HG02763 (cell line): ENCODE data around the gene PPP1R15B.

ENCODE experiments used
- ATAC-seq: cut with Tn5 transposase; IDR thresholded peaks from one replicate; pipeline ENCODE4 v1.9.1; 2021; ENCODE audit warnings: mild to moderate bottlenecking, moderate library complexity; ENCODE audit not compliant: unreplicated experiment

The PPP1R15B gene

DNA sequence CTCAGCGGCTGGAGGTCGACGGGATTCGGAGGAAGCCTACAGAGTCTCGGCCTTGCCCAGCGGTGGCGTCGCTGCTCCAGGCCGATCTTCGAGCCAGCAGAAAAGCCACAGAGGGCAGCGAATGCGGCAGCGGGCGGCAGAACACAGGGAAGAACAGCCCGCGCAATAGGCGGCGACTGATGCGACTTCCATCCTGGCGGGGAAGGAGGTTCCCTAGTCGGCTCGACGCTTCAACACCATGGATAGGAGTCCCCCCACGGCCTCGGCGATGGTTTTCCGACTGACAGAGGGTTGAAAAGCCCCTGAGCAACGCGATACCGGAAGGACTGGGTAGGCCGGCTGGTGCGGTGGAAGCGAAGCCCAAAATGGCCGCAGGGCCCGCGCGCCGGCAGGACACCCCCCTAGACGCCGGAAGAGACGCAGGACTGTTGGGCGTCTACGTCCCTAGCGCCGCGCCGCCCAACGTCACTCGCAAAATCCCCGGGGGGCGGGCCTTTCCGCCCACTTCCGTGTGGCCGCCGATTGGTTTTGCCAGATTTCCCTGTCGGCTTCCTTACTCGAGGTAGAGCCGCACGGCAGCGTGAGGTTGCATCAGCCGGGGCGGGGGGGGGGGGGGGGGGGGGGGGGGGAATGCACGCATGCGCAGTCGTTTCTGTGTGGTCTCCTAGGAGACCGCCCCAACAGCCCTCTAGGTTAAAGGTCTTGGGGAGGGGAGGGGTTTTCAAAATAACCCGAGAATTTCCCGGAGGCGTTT is at the start of gene PPP1R15B:
Gene PPP1R15B, minus strand, starts transcription at position 367 of the 754 bp plus-strand sequence. CDS start 406 bp downstream, outside the sequence.
- peak; percentile 93 for ATAC-seq

GRCh38 chr1:204460346-204460745 is 48.7 kb upstream of the PPP1R15B start:
- ATAC-seq = no peak

- no peak for ATAC-seq
Observed at GRCh38 chr1:204459706-204460105, 48.1 kb upstream of the PPP1R15B start.

DNA sequence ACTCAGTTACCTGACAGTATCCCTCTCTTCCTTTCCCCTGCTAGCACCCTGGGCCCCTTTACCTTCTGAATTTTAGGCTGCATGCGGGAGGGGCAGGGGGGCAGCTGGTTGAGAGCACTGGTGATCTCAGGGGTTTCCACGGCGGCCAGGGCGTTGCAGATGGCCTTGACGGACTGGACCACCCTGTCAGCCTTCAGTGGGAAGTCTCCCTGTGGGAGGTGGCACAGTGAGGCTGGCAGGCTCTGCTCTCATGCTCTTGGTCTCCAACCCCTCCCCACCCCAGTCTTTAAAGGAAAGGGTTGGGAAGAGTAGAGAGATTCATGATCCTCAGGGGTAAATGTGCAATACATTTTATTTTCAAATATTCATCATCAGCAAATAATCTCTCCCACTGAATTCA is 46.0 kb upstream of the PPP1R15B start:
- ATAC-seq = no peak

- ATAC-seq = no peak
Observed at GRCh38 chr1:204456826-204457442, 45.3 kb upstream of the PPP1R15B start.

GRCh38 chr1:204455831-204456145 is 44.2 kb upstream of the PPP1R15B start:
- no peak for ATAC-seq

DNA sequence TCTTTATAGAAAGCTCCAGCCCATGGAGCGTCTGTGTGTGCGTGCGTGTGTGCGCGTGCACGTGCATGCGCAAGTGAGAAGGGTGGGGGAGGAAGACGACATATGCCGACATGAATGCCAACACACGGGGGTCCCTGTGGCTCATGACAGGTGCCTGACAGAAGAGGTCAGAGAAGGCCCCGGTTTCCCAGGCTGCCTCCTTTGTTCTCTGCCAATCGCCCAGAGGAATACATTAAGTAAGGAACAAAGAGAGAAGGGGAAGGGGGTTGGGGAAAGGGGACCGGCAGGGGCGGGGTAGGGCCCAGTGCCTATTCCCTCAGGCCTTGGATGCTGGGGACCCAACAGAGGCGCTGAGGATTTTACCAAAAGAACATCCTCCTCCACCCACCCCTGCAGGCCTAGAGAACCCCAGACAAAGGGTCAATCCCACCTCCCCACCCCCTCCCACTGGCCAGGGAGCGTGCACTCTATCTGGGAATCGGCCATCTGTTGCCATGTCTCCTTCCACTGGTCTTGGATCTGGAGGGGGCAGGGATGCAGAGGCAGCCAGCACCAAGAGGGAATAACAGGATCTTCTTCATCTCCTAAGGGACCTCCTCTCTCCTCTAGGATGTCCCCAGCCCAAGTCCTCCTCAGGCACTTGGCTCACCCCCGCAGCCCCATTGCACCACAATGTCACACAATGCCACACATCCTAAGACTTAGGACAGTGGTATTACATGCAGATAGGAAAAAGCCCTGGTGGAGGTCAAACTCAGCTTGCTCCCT is 43.6 kb upstream of the PPP1R15B start:
- no peak for ATAC-seq

DNA sequence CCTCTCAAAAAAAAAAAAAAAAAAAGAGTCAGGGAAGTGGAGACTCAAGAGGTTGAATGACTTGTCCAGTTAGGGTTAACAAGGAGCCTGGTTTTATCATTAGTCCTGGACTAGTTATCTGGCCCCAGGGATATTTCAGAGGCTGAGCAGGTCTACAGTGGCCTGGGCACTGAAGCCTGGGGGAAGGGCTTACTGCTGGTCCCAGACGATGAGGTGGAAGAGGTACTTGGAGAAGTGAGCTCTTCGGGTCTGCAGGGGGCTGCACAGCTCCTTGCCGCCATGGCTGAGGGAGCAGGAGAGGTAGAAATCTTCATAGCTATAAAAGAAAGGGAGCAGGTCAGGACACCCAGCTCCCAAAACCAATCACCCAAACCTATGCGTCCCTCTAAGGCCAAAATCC is 42.9 kb upstream of the PPP1R15B start:
- ATAC-seq = no peak

GRCh38 chr1:204453141-204453772 is 41.6 kb upstream of the PPP1R15B start:
- peak; percentile 63 for ATAC-seq

DNA sequence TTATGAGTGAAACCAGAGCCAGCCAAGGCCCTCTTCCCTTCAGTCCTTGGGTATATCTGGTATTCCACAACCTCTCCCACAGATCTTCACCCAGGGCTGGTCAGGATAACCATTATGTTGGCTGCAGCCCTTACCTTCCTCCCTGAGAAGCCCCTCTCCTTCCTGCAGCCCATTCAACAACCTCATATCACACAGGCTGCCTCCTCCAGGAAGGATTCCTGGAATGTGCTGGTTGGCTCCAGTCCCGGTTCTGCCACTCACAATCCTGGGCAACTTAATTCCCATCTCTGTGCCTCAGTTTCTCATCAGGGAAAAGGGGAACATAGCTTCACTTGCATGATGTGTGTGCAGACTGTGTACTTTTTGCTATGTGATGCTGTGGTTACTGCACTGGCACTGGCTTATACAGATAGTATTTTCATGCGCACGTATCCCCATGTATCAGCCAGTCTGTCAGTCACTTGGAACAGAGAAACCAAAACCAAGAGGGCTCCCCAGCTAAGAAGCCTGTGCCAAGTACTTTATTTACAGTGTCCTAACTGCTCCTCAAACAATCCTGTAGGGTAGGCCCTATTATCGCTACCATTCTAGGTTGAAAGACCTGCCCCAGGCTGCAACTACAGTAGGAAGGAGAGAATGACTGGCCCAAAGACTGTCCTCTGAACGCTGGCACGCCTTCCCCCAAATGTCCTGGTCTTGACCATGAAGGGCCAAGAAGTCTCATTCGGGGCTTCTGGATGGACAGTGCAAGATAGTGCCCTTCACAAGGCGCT is 39.9 kb upstream of the PPP1R15B start:
- no peak for ATAC-seq

DNA sequence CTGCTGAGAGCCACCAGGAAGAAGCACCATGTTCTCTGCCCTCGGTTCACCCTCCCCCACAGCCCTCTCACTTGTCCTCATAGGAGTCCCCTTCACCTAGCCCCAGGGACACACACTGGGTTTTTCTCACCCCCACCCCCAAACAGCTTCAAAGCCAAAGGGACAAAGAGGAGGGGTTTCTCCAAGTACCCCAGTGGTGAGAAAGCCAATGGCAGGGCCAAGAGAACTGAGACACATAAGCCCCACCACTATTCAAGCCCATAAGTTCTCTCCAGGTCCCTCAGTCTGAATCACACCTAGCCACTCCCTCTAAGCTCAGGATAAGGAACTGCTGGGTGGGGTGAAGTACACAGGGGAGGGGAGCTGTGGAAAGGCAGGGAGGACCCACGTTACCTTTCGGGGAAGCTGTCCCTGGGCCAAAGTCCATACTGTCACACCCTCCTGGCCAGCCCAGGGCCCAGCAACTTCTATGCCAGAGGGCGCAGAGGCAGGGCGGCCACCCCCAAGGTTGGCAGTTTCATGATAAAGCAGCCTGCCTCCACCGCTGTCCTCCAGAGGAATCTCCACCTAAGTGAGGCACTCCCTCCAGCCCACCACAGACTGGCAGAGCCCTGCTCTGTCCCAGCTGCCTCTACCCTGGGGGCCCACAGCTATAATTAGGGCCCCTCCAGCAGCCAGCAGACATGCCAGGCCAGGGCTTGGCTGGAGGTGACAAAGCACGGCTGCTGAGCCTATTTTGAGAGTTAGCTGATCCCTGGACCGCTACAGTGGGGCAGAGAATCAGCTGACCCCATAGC is 39.0 kb upstream of the PPP1R15B start:
- no peak for ATAC-seq

DNA sequence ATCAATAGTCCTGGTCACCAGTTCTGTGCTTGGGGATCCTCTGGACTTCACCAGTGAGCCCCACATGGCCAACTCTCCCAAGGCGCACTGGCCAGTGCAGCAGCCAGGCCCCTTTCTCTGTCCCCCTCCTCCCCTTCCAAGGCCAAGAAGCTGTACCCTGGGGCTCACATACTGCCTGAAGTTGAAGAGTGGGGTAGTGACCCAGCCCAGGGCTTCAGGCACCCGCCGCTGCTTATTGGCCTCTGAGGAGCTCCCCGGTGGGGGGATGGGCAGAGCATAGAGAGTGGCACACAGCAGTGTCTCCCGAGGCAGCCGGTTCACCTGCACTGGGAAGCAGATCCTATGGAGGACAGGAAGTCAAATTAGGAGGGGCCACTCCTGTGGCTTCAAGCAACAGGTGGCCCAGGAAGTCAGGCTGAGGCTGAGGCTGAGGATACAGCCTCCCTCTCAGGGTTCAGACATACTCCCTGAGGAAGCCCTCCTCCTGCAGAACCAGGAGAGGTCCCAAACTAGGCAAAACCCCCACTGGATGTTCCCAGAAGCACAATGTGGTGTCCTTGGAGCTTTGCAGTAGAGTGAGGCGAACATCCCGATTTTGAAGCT is 38.2 kb upstream of the PPP1R15B start:
- ATAC-seq = no peak

- ATAC-seq = no peak
Observed at GRCh38 chr1:204448991-204449677, 37.5 kb upstream of the PPP1R15B start.

GRCh38 chr1:204448344-204448964 is 36.8 kb upstream of the PPP1R15B start:
- no peak for ATAC-seq

GRCh38 chr1:204447736-204448135 is 36.1 kb upstream of the PPP1R15B start:
- no peak for ATAC-seq

DNA sequence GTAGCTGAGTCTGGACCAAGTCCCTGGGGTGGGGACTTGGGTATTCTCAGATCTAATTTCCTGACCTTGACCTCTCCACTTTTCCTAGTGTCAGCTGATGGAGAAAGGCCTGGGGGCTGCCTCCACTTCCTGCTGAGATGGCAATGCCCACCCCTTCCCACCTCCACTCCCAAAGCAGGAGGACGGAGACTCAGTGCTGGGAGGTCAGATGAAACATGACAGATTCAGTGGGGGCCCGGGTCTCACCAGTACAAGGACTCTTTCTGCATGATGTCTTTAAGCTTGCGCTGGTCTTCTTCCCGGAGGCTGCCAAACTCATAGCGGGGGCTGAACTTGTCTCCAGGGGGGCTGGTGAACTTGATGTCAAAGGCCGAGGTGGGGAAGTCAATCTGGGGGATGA is 35.6 kb upstream of the PPP1R15B start:
- ATAC-seq = no peak

- peak; percentile 59 for ATAC-seq
Observed at GRCh38 chr1:204446413-204447111, 34.9 kb upstream of the PPP1R15B start.

- ATAC-seq = peak; percentile 9
Observed at GRCh38 chr1:204445860-204446412, 34.3 kb upstream of the PPP1R15B start.
